Sigmoid colon (tissue), 7 donors: ENCODE results near the gene COX5B. TPM values are rescaled to one million over a fixed set of nuclear protein-coding genes. Genes with fewer than 3 reads are reported as not detected.
"Not testable (repeated sequence)": the region's sequence is repeated elsewhere in the genome, so short reads cannot be mapped to it uniquely, and the experiment has no call there.

Experiments
- DNase-seq: peaks from one replicate; pipeline ENCODE4 v3.0.0-alpha.2; 2019
- H3K27ac ChIP-seq, 4 donors: fragments of 200-600 bp; sonication (generic); one replicate each; pipeline ENCODE4 v1.5.1; 2016 to 2019; ENCODE audit warnings: mild to moderate bottlenecking in 1 of 4
- H3K27me3 ChIP-seq, 3 donors: fragments of 200-600 bp; sonication (generic); one replicate each; pipeline ENCODE4 v1.5.1; 2019; ENCODE audit warnings: mild to moderate bottlenecking in 1 of 3
- H3K36me3 ChIP-seq, 4 donors: fragments of 200-600 bp; sonication (generic); one replicate each; pipeline ENCODE4 v1.5.1; 2016 to 2019
- H3K4me1 ChIP-seq, 4 donors: fragments of 200-600 bp; sonication (generic); one replicate each; pipeline ENCODE4 v1.5.1; 2017 to 2019
- H3K4me3 ChIP-seq, 4 donors: fragments of 200-600 bp; sonication (generic); one replicate each; pipeline ENCODE4 v1.5.1; 2017 to 2019; ENCODE audit warnings: mild to moderate bottlenecking in 2 of 4, moderate library complexity in 1 of 4
- H3K9me3 ChIP-seq, 4 donors: fragments of 200-600 bp in 3 of 4; sonication (generic) in 3 of 4; one replicate each; pipeline versions ENCODE4 v1.5.1 to v1.6.1; 2013 to 2019
- CTCF ChIP-seq, 4 experiments: fragments of 450-650 bp in 3 of 4; fragments of 200-600 bp in 1 of 4; IDR thresholded peaks; one replicate each; pipeline ENCODE4 v1.5.1; 2016 to 2019; ENCODE audit warnings: antibody characterized with exemption in 4 of 4, mild to moderate bottlenecking in 3 of 4, moderate library complexity in 2 of 4
- EP300 ChIP-seq, 4 donors: sonication (generic); formaldehyde crosslinking; IDR thresholded peaks; one replicate each; pipeline ENCODE4 v1.6.1; 2017; ENCODE audit warnings: antibody characterized with exemption in 4 of 4
- POLR2A ChIP-seq, 2 donors: fragments of 450-650 bp; IDR thresholded peaks; one replicate each; pipeline ENCODE4 v1.6.1; 2016; ENCODE audit warnings: antibody characterized with exemption in 2 of 2, mild to moderate bottlenecking in 2 of 2, moderate library complexity in 2 of 2
- POLR2AphosphoS5 ChIP-seq, 4 donors: sonication (generic); formaldehyde crosslinking; IDR thresholded peaks; one replicate each; pipeline ENCODE4 v1.6.1; 2017; ENCODE audit warnings: antibody characterized with exemption in 4 of 4
- WGBS, 2 donors: extraction: QIAGEN DNeasy Blood & Tissue Kit; methylation state at CpG; one replicate each; pipeline ENCODE4 v1.1.7; 2013; 5-methylcytosine and 5-hydroxymethylcytosine counted together
- intact Hi-C: fragments of 100-400 bp; cut with DNase I; formaldehyde crosslinking; loops from one replicate; pipeline ENCODE4 v1.15.1; 2023
- polyA plus RNA-seq, 3 donors: library from polyadenylated mRNA; stranded (reverse); fragments of 200-250 nt; gene quantifications; one replicate each; pipeline ENCODE4 v1.2.3, GENCODE V29; 2013
- total RNA-seq, 4 donors: library from RNA; depleted of rRNA; stranded (reverse); fragments of >200 nt; gene quantifications; one replicate each; pipeline ENCODE4 v1.1.0, GENCODE V29; 2016
- donor health status: healthy with polysubstance abuse.
- donor health status: Bipolar disorder and iron deficiency.
- donor health status: healthy.

The COX5B gene
- total and polyA plus RNA-seq, 7 donors, result 358 to 1,023 (median 701) TPM

DNA sequence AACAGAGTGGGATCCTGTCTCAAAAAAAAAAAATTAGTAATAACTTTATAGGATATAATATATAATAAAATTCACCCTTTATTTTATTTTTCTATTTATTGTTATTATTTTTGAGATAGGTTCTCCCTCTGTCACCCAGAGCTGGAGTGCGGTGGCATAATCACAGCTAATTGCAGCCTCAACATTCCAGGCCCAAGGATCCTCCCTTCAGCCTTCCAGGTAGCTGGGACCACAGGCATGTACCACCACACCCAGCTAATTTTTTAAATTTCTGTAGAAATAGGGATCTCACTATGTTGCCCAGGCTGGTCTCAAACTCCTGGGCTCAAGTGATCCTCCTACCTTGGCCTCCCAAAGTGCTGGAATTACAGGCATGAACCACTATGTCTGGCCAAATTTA lies 24.6 kb downstream of the COX5B start:
- Histone ChIP-seq H3K4me1 (no peaks in the 10 kb centered on the region), H3K27me3 (no peaks in the 10 kb centered on the region), H3K4me3 (no peak overlapping the region), H3K9me3 (no peaks in the 10 kb centered on the region), H3K27ac (no peak overlapping the region), H3K36me3 (no peaks in the 10 kb centered on the region)
- no peak for TF ChIP-seq EP300 (IDR thresholded peaks at IDR 0.05)
- no peak for TF ChIP-seq CTCF (IDR thresholded peaks at IDR 0.05)
- TF ChIP-seq POLR2A (IDR thresholded peaks at IDR 0.05), result no peak
- TF ChIP-seq POLR2AphosphoS5 (IDR thresholded peaks at IDR 0.05), result no peak
- 95 to 98% methylated on average over 1 of the region's 1 CpG for WGBS, 2 donors
- intact Hi-C loops, result no loop called here
- DNase-seq, result no peak

GRCh38 chr2:97671526-97671925 lies 25.7 kb downstream of the COX5B start:
- Histone ChIP-seq H3K27ac (no peak overlapping the region), H3K27me3 (no peaks in the 10 kb centered on the region), H3K36me3 (no peaks in the 10 kb centered on the region), H3K4me1 (no peaks in the 10 kb centered on the region), H3K4me3 (no peak overlapping the region), H3K9me3 (no peaks in the 10 kb centered on the region)
- WGBS, 2 donors, result 95 to 97% methylated on average over 7 of the region's 7 CpGs
- TF ChIP-seq EP300 (IDR thresholded peaks at IDR 0.05) (no peak), POLR2A (IDR thresholded peaks at IDR 0.05) (no peak), CTCF (IDR thresholded peaks at IDR 0.05) (no peak), POLR2AphosphoS5 (IDR thresholded peaks at IDR 0.05) (no peak)
- DNase-seq, result no peak
- intact Hi-C loops, result no loop called here

- WGBS, 2 donors, result 94 to 97% methylated on average over 6 of the region's 6 CpGs
- H3K4me3 ChIP-seq, H3K9me3 ChIP-seq, H3K4me1 ChIP-seq, H3K36me3 ChIP-seq, intact Hi-C loops, H3K27ac ChIP-seq, DNase-seq, H3K27me3 ChIP-seq: not testable (repeated sequence)
Measured at GRCh38 chr2:97672606-97673140, 26.8 kb downstream of the COX5B start.

DNA sequence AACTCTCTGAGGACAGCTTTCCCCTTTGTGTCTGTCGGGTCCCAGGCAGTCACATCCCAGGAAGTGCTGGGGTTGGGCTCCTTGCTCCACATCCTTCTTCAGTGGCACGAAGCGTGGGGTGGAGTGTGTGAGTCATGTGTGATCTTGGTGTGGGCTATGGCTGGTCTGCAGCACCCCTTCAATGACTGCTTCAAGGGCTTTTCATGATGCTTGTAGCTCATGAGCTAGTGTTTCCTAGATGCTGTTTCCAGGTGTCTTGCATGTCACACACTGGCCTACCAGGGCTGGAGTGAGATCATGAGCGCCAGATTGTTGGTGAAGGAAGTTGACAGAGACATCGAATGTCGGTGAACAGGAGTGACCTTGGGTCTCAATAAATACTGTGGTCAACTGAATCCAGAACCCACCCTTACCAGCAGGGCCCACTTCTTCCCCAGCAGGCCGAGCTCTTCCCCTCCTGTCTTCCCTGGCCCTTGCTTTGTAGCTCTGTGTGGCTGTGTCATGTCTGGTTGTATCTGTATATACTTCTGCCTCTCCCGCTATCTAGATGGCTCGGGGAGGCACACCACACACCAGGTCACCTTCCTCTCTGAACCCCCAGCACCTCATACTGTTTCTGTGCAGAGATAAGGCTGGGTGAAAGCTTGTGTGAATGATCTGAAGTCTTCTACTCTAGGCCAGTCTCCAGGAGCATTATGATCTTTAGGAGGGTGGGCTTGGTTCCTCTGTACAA lies 27.5 kb downstream of the COX5B start:
- Histone ChIP-seq H3K27me3 (no peaks in the 10 kb centered on the region), H3K27ac (no peak overlapping the region), H3K36me3 (no peaks in the 10 kb centered on the region), H3K9me3 (no peaks in the 10 kb centered on the region), H3K4me3 (no peak overlapping the region), H3K4me1 (no peaks in the 10 kb centered on the region)
- WGBS, 2 donors, result 58 to 68% methylated on average over 9 of the region's 9 CpGs
- intact Hi-C loops, result no loop called here
- no peak for DNase-seq
- no peak for TF ChIP-seq POLR2AphosphoS5 (IDR thresholded peaks at IDR 0.05)
- no peak for TF ChIP-seq POLR2A (IDR thresholded peaks at IDR 0.05)
- TF ChIP-seq CTCF (IDR thresholded peaks at IDR 0.05), result no peak
- no peak for TF ChIP-seq EP300 (IDR thresholded peaks at IDR 0.05)

DNA sequence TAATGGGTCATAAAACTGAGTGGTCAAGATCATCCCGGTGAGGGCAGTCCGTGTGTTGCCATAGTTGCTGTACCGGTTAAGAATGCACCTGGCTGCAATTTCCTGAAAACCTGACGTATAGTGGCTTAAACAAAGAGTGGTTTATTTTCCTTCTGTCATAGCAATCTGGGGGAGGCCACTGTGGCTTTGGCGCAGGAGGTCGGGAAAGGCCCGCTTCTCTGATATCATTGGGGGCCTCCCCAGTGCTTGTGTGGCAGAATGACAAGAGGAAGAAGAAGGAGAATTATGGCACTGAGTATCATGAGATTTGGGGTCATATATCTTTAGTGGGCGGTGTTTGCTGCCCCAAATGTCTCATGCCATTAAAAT lies 28.0 kb downstream of the COX5B start:
- Histone ChIP-seq H3K27me3 (no peaks in the 10 kb centered on the region), H3K36me3 (no peaks in the 10 kb centered on the region), H3K4me1 (no peaks in the 10 kb centered on the region), H3K9me3 (no peaks in the 10 kb centered on the region), H3K4me3 (no peak overlapping the region), H3K27ac (no peak overlapping the region)
- intact Hi-C loops, result no loop called here
- TF ChIP-seq CTCF (IDR thresholded peaks at IDR 0.05) (no peak), POLR2AphosphoS5 (IDR thresholded peaks at IDR 0.05) (no peak), EP300 (IDR thresholded peaks at IDR 0.05) (no peak), POLR2A (IDR thresholded peaks at IDR 0.05) (no peak)
- DNase-seq, result no peak
- WGBS, 2 donors, result 17 to 37% methylated on average over 8 of the region's 8 CpGs
